GM19395 (cell line): ENCODE measurements around the gene RDH16.
"Not testable (repeated sequence)": the region's sequence is repeated elsewhere in the genome, so short reads cannot be mapped to it uniquely, and the experiment has no call there.

Experiments
- ATAC-seq: cut with Tn5 transposase; IDR thresholded peaks from one replicate; pipeline ENCODE4 v1.9.1; 2021; ENCODE audit warnings: mild to moderate bottlenecking, moderate library complexity; ENCODE audit not compliant: unreplicated experiment

Gene RDH16

GRCh38 chr12:56989861-56990610 lies 32.6 kb upstream of the RDH16 start:
- ATAC-seq = no peak

- ATAC-seq = no peak
Measured at GRCh38 chr12:56988207-56988739, 30.9 kb upstream of the RDH16 start.

GRCh38 chr12:56987551-56988053 lies 30.2 kb upstream of the RDH16 start:
- no peak for ATAC-seq

GRCh38 chr12:56987011-56987410 lies 29.6 kb upstream of the RDH16 start:
- ATAC-seq = no peak

- not testable (repeated sequence) for ATAC-seq
Measured at GRCh38 chr12:56985714-56986113, 28.3 kb upstream of the RDH16 start.

- no peak for ATAC-seq
Measured at GRCh38 chr12:56983386-56983785, 26.0 kb upstream of the RDH16 start.

GRCh38 chr12:56982578-56983236 lies 25.3 kb upstream of the RDH16 start:
- not testable (repeated sequence) for ATAC-seq

- no peak for ATAC-seq
Measured at GRCh38 chr12:56980941-56981530, 23.6 kb upstream of the RDH16 start.

- ATAC-seq = no peak
Measured at GRCh38 chr12:56980268-56980667, 22.9 kb upstream of the RDH16 start.

- no peak for ATAC-seq
Measured at GRCh38 chr12:56979628-56980027, 22.2 kb upstream of the RDH16 start.

- ATAC-seq = no peak
Measured at GRCh38 chr12:56978397-56979138, 21.2 kb upstream of the RDH16 start.

GRCh38 chr12:56977361-56977760 lies 20.0 kb upstream of the RDH16 start:
- not testable (repeated sequence) for ATAC-seq

GRCh38 chr12:56974224-56974623 lies 16.8 kb upstream of the RDH16 start:
- ATAC-seq = not testable (repeated sequence)

GRCh38 chr12:56968910-56969309 lies 11.5 kb upstream of the RDH16 start:
- ATAC-seq = not testable (repeated sequence)

GRCh38 chr12:56965997-56966642 lies 8.7 kb upstream of the RDH16 start:
- not testable (repeated sequence) for ATAC-seq

- not testable (repeated sequence) for ATAC-seq
Measured at GRCh38 chr12:56965124-56965523, 7.7 kb upstream of the RDH16 start.

GRCh38 chr12:56963557-56963956 lies 6.1 kb upstream of the RDH16 start:
- ATAC-seq = not testable (repeated sequence)

GRCh38 chr12:56962247-56962646 lies 4.8 kb upstream of the RDH16 start:
- not testable (repeated sequence) for ATAC-seq

- ATAC-seq = no peak
Measured at GRCh38 chr12:56958422-56958821, 1.0 kb upstream of the RDH16 start.

- ATAC-seq = no peak
Measured at GRCh38 chr12:56955631-56956256, 1.7 kb downstream of the RDH16 start.
